Natural killer cell treated with Interleukin-12 subunit alpha and Interleukin-12 subunit beta and Interleukin-15 and Interleukin-18, amount 100 ng/mL, for 72 hours (primary cell): ENCODE results near the gene PLPPR2. TPM values are rescaled to one million over a fixed set of nuclear protein-coding genes. Genes with fewer than 3 reads are reported as not detected.
"Not testable (repeated sequence)": the region's sequence is repeated elsewhere in the genome, so short reads cannot be mapped to it uniquely, and the experiment has no call there.

Experiments used
- ATAC-seq, 2 donors: fragments of 150-1000 bp; cut with Tn5 transposase in 1 of 2; sonication (Bioruptor Pico), chemical (Tn5 transposase) in 1 of 2; 2 replicates each; pipeline ENCODE4 v1.10.0; 2021
- DNase-seq: peaks from one replicate; pipeline ENCODE4 v3.0.0; 2022; ENCODE audit warnings: low spot score
- H3K27ac Mint-ChIP-seq, 2 donors: 1 replicate in 1 of 2; 2 replicates in 1 of 2; pipeline ENCODE4 v1.8.0; 2022; ENCODE audit warnings: mixed read lengths in 2 of 2, mild to moderate bottlenecking in 1 of 2, moderate library complexity in 1 of 2
- H3K27me3 Mint-ChIP-seq, 2 donors: 1 replicate in 1 of 2; 2 replicates in 1 of 2; pipeline ENCODE4 v1.8.0; 2022; ENCODE audit warnings: mixed read lengths in 2 of 2
- H3K36me3 Mint-ChIP-seq: one replicate; pipeline ENCODE4 v1.8.0; 2022; ENCODE audit warnings: mixed read lengths
- H3K4me1 Mint-ChIP-seq, 2 donors: 1 replicate in 1 of 2; 2 replicates in 1 of 2; pipeline ENCODE4 v1.8.0; 2022; ENCODE audit warnings: low read depth in 2 of 2, mixed read lengths in 2 of 2, mild to moderate bottlenecking in 1 of 2
- H3K4me3 Mint-ChIP-seq: one replicate; pipeline ENCODE4 v1.8.0; 2022; ENCODE audit warnings: mixed read lengths
- H3K9me3 Mint-ChIP-seq: 2 replicates; pipeline ENCODE4 v1.8.0; 2022; ENCODE audit warnings: mixed read lengths
- total RNA-seq, 2 donors: library from RNA; stranded (reverse); gene quantifications; one replicate each; pipeline ENCODE4 v1.2.3, GENCODE V29; 2022

Gene PLPPR2
- total RNA-seq, 2 donors from 2014 or later, result 9.4 to 11.3 TPM

DNA sequence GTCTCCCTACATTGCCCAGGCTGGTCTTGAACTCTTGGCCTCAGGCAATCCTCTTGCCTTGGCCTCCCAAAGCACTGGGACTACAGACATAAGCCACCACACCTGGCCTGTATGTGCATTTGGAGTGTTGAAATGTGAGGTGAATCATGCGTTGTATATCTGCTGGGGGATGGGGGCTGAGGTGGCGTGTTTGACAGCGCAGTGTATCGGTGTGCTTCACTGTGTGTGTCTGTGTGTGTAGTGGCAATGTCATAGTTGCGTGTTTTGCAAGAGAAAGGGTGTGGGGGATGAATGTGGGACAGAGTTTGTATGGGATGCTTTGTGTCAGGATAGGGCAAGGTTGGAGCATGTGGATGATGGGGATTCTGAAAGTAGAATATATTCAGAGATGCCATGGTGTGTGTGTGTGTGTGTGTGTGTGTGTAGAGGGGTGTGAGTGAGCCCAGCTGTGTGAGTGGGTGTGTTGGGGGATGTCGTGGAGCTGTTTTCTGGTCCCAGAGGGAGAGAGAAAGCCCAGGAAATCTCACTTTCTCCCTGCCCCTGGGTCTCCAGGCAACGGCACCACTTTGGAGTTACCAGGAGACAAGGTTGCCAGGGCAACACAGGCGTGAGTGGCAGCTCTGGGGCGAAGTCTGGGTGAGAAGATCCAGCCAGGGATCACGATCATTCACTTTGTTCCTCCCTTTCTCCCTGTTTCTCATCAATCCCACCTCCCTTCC is 18.1 kb downstream of the PLPPR2 start:
- H3K36me3 Mint-ChIP-seq, result peaks cover 5% of the 10 kb centered on the region
- H3K4me1 Mint-ChIP-seq, result peaks cover 9 to 20% of the 10 kb centered on the region in 2 donors
- H3K27me3 Mint-ChIP-seq, result no peaks in the 10 kb centered on the region
- ATAC-seq (no peak), DNase-seq (no peak)
- H3K27ac Mint-ChIP-seq, result peak overlapping the region; percentile 6 to 17
- H3K9me3 Mint-ChIP-seq, result no peaks in the 10 kb centered on the region
- H3K4me3 Mint-ChIP-seq, result no peak overlapping the region

- Mint-ChIP-seq H3K4me1 (peaks cover 9 to 20% of the 10 kb centered on the region in 2 donors), H3K36me3 (peaks cover 5% of the 10 kb centered on the region)
Measured at GRCh38 chr19:11373885-11374432, 18.7 kb downstream of the PLPPR2 start.

DNA sequence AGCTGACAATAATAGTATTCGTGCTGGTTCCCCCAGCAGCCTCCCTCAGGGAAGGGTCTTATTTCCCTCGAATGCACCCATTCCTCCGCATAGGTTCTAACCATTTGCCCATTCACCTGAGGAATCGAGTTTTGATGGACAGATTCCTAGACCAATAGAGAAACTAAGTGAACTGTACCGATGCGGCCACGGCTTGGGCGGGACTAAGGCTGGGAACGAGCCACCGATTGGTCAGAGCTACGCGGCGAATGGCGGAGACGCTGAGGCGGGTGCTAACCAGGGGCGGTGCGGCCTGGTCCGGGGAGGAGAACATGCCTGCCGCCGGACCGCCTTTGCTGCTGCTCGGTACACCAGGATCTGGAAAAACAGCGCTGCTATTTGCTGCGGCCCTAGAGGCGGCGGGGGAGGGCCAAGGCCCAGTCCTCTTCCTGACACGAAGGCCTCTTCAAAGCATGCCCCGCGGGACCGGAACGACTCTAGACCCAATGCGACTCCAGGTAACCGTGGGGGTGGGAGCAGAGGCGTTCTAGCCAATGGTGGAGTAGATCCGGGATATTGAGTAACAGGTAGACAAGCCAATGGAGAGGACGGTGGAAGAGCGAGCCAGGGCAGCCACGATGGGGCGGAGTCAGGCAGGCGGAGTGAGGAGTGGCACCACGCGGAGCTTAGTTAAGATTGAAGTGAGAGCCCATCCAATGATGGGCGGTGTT is 19.4 kb downstream of the PLPPR2 start, which contains the start of gene SWSAP1:
TSS of gene SWSAP1 (plus strand) at position 234 of the 710 bp plus-strand sequence. CDS start at position 249, 15 bp downstream.
- peaks cover 5% of the 10 kb centered on the region for H3K36me3 Mint-ChIP-seq
- no peaks in the 10 kb centered on the region for H3K27me3 Mint-ChIP-seq
- DNase-seq (peak; percentile 99), ATAC-seq (peak; percentile 97)
- H3K27ac Mint-ChIP-seq, result peak within 1 kb of the TSS; percentile 6 to 17
- no peaks in the 10 kb centered on the region for H3K9me3 Mint-ChIP-seq
- H3K4me1 Mint-ChIP-seq, result peaks cover 9 to 17% of the 10 kb centered on the region in 2 donors
- no peak within 1 kb of the TSS for H3K4me3 Mint-ChIP-seq

More at GRCh38 chr19:11373885-11374432, 18.7 kb downstream of the PLPPR2 start:
- Mint-ChIP-seq H3K27me3 (no peaks in the 10 kb centered on the region), H3K9me3 (no peaks in the 10 kb centered on the region), H3K27ac (no peak overlapping the region), H3K4me3 (no peak overlapping the region)
- DNase-seq, result no peak
- ATAC-seq, result no peak

GRCh38 chr19:11375143-11375948 is 20.1 kb downstream of the PLPPR2 start:
- no peaks in the 10 kb centered on the region for H3K27me3 Mint-ChIP-seq
- peaks cover 16 to 22% of the 10 kb centered on the region in 2 donors for H3K4me1 Mint-ChIP-seq
- DNase-seq (peak; percentile 69), ATAC-seq (peak in 1 of 2 donors; percentile 55)
- no peak overlapping the region for H3K27ac Mint-ChIP-seq
- no peak overlapping the region for H3K4me3 Mint-ChIP-seq
- H3K9me3 Mint-ChIP-seq, result no peaks in the 10 kb centered on the region
- peaks cover 5% of the 10 kb centered on the region for H3K36me3 Mint-ChIP-seq

- peak overlapping the region; percentile 34 to 53 for H3K27ac Mint-ChIP-seq
- DNase-seq, result no peak
- H3K27me3 Mint-ChIP-seq, result no peaks in the 10 kb centered on the region
Measured at GRCh38 chr19:11377237-11377636, 22.0 kb downstream of the PLPPR2 start.

DNA sequence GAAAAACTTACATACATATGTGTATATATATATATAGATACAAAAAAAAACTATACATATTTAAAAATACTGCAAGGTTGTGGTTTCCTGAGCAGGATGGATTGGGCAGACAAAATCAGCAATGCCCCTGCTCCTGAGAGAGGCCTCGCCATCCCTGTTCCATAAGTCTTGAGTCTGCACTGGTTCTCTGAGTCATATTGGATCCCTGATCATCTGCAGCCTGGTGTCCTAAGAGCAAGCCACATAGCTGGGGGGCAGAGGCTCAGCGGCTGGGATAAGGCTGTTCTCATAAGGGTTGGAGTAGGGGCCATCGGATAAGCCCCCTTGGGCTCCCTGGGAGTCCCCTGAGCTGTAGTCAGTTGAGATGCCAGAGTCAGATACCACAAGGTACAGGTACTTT is 22.5 kb downstream of the PLPPR2 start:
- DNase-seq (no peak), ATAC-seq (no peak)
- H3K9me3 Mint-ChIP-seq, result no peaks in the 10 kb centered on the region
- no peaks in the 10 kb centered on the region for H3K27me3 Mint-ChIP-seq
- H3K4me3 Mint-ChIP-seq, result no peak overlapping the region
- H3K4me1 Mint-ChIP-seq, result peaks cover 28 to 35% of the 10 kb centered on the region in 2 donors
- H3K36me3 Mint-ChIP-seq, result peaks cover 5% of the 10 kb centered on the region
- peak overlapping the region in 1 of 2 donors; percentile 53 for H3K27ac Mint-ChIP-seq

More at GRCh38 chr19:11377237-11377636, 22.0 kb downstream of the PLPPR2 start:
- Mint-ChIP-seq H3K4me1 (peaks cover 27 to 33% of the 10 kb centered on the region in 2 donors), H3K36me3 (peaks cover 5% of the 10 kb centered on the region), H3K9me3 (no peaks in the 10 kb centered on the region), H3K4me3 (peak overlapping the region; percentile 49)
- ATAC-seq, result no peak

GRCh38 chr19:11378319-11379189 is 23.3 kb downstream of the PLPPR2 start:
- no peak for DNase-seq
- no peak overlapping the region for H3K27ac Mint-ChIP-seq
- peaks cover 5% of the 10 kb centered on the region for H3K36me3 Mint-ChIP-seq
- peaks cover 30 to 33% of the 10 kb centered on the region in 2 donors for H3K4me1 Mint-ChIP-seq
- H3K4me3 Mint-ChIP-seq, result peak overlapping the region; percentile 11
- no peak for ATAC-seq
- H3K9me3 Mint-ChIP-seq, result no peaks in the 10 kb centered on the region
- no peaks in the 10 kb centered on the region for H3K27me3 Mint-ChIP-seq

GRCh38 chr19:11379269-11379845 is 24.1 kb downstream of the PLPPR2 start:
- H3K27ac Mint-ChIP-seq, H3K36me3 Mint-ChIP-seq, H3K9me3 Mint-ChIP-seq, H3K27me3 Mint-ChIP-seq, ATAC-seq, H3K4me3 Mint-ChIP-seq: not testable (repeated sequence)
- DNase-seq, result peak; percentile 35
- H3K4me1 Mint-ChIP-seq, result peaks cover 30 to 33% of the 10 kb centered on the region in 2 donors

DNA sequence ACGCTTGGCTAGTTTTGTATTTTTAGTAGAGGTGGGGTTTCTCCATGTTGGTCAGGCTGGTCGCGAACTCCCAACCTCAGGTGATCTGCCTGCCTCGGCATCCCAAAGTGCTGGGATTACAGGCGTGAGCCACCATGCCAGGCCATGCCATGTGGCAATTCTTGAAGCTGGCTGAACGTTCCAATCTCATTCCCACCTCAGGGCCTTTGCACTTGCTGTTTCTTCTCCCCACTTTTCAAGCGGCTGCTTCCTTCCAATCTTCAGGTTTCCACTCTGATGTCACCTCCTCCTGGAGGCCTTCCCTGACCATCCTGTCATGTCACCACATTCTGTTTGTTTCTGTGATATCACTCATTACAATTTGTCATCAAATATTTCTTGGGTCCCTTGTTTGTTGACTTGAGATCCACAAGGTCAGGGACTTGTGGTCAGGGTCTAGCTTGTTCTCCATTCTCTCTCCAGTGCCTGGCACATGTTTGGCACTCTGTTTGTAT is 24.7 kb downstream of the PLPPR2 start:
- no peaks in the 10 kb centered on the region for H3K27me3 Mint-ChIP-seq
- ATAC-seq (no peak), DNase-seq (no peak)
- H3K4me3 Mint-ChIP-seq, result peak overlapping the region; percentile 92
- H3K36me3 Mint-ChIP-seq, result peaks cover 5% of the 10 kb centered on the region
- H3K27ac Mint-ChIP-seq, result peak overlapping the region; percentile 89 to 90
- H3K4me1 Mint-ChIP-seq, result peaks cover 33 to 34% of the 10 kb centered on the region in 2 donors
- H3K9me3 Mint-ChIP-seq, result no peaks in the 10 kb centered on the region

GRCh38 chr19:11380653-11381537 is 25.7 kb downstream of the PLPPR2 start:
- H3K4me3 Mint-ChIP-seq, result peak overlapping the region; percentile 92
- ATAC-seq (peak; percentile 91 to 93), DNase-seq (peak; percentile 96)
- H3K36me3 Mint-ChIP-seq, result peaks cover 5% of the 10 kb centered on the region
- no peaks in the 10 kb centered on the region for H3K27me3 Mint-ChIP-seq
- peak overlapping the region; percentile 89 to 90 for H3K27ac Mint-ChIP-seq
- H3K9me3 Mint-ChIP-seq, result no peaks in the 10 kb centered on the region
- H3K4me1 Mint-ChIP-seq, result peaks cover 28 to 33% of the 10 kb centered on the region in 2 donors

DNA sequence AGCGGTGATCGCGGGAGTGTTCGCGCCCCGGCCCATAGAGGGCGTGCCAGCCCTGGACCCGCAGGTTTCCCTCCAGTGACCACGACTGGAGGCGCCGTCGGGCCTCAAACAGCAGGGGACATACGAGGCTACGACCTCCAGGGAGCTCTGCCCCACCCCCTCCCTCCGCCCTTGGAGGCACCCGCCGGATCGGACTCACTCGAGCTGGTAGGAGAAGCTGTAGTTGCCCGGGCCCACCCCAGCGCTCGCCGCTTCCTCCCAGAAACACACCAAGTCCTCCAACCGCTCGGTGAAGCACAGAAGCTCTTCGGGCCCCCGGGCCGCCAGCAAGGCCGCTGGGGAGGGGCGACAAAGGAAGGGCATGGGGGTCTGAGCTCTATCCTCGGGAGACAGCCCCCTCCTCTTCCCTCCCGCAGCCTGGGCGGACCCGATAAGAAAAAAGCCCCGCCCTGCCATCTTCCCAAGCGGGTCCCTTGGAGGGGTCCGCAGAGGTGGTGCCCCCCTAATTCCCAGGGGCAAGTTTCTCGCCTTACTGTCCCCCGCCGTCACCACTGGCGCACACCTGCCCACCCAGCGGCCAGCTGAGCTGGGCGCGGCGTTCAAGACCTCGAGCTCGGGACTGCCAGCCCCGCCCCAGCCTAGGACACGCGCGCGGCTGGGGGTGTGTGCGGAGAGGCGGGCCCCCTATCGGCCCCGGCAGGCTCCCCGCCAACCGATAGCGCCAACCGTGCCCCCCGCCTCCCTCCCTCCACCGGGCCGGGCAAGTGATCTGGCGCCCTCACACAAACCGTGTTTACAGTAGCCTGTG is 27.9 kb downstream of the PLPPR2 start:
- no peak for DNase-seq
- H3K4me1 Mint-ChIP-seq, result peaks cover 23 to 24% of the 10 kb centered on the region in 2 donors
- H3K36me3 Mint-ChIP-seq, result no peaks in the 10 kb centered on the region
- peak overlapping the region in 1 of 2 donors; percentile 43 for H3K27ac Mint-ChIP-seq
- no peaks in the 10 kb centered on the region for H3K27me3 Mint-ChIP-seq
- peak overlapping the region; percentile 69 for H3K4me3 Mint-ChIP-seq
- ATAC-seq, result no peak
- no peaks in the 10 kb centered on the region for H3K9me3 Mint-ChIP-seq
